Measurements from ENCODE around the gene JPH2. TPM values are rescaled to one million over a fixed set of nuclear protein-coding genes. Genes with fewer than 3 reads are reported as not detected.
A peak's percentile ranks its signal among the peaks of the same experiment; 100 is the strongest.

JPH2 gene
- total RNA-seq, 1 donor from 2014 or later, result 0.12 TPM

- Mint-ChIP-seq H3K4me3 (ENCODE audit: low read depth) (peak within 1 kb of the TSS; percentile 100), H3K27me3 (no peaks in the 10 kb centered on the region), H3K36me3 (ENCODE audit: insufficient read depth) (peaks cover 7% of the 10 kb centered on the region), H3K9me3 (ENCODE audit: low read depth) (no peaks in the 10 kb centered on the region), H3K4me1 (ENCODE audit: low read depth) (peaks cover 56% of the 10 kb centered on the region), H3K27ac (peak within 1 kb of the TSS; percentile 100)
- DNase-seq (ENCODE audit: low spot score, unreplicated experiment), result peak; percentile 96
- TF ChIP-seq CTCF (IDR thresholded peaks at IDR 0.05; ENCODE audit: unreplicated experiment), result no peak
These were observed 23.6 kb upstream of the JPH2 start, which contains the start of gene OSER1 for GRCh38 chr20:44210406-44211176. Gene OSER1 (minus strand): TSS chr20:44210771. CDS start chr20:44206957, 3,814 bp downstream.

GRCh38 chr20:44209686-44210405 lies 22.9 kb upstream of the JPH2 start:
- DNase-seq (ENCODE audit: low spot score, unreplicated experiment), result peak; percentile 43
- Mint-ChIP-seq H3K27me3 (no peaks in the 10 kb centered on the region), H3K4me3 (ENCODE audit: low read depth) (peak overlapping the region; percentile 100), H3K4me1 (ENCODE audit: low read depth) (peaks cover 58% of the 10 kb centered on the region), H3K27ac (peak overlapping the region; percentile 100), H3K9me3 (ENCODE audit: low read depth) (no peaks in the 10 kb centered on the region), H3K36me3 (ENCODE audit: insufficient read depth) (peaks cover 8% of the 10 kb centered on the region)
- no peak for TF ChIP-seq CTCF (IDR thresholded peaks at IDR 0.05; ENCODE audit: unreplicated experiment)

- Mint-ChIP-seq H3K36me3 (ENCODE audit: insufficient read depth) (peaks cover 9% of the 10 kb centered on the region), H3K27ac (peak overlapping the region; percentile 100), H3K4me1 (ENCODE audit: low read depth) (peaks cover 63% of the 10 kb centered on the region), H3K27me3 (no peaks in the 10 kb centered on the region), H3K9me3 (ENCODE audit: low read depth) (no peaks in the 10 kb centered on the region), H3K4me3 (ENCODE audit: low read depth) (peak overlapping the region; percentile 100)
- no peak for TF ChIP-seq CTCF (IDR thresholded peaks at IDR 0.05; ENCODE audit: unreplicated experiment)
- DNase-seq (ENCODE audit: low spot score, unreplicated experiment), result no peak
These were observed 21.8 kb upstream of the JPH2 start for GRCh38 chr20:44208770-44209169.

GRCh38 chr20:44208165-44208564 lies 21.2 kb upstream of the JPH2 start:
- no peak for TF ChIP-seq CTCF (IDR thresholded peaks at IDR 0.05; ENCODE audit: unreplicated experiment)
- peaks cover 9% of the 10 kb centered on the region for H3K36me3 Mint-ChIP-seq (ENCODE audit: insufficient read depth)

GRCh38 chr20:44207126-44207723 lies 20.2 kb upstream of the JPH2 start:
- Mint-ChIP-seq H3K4me1 (ENCODE audit: low read depth) (peaks cover 61% of the 10 kb centered on the region), H3K27ac (peak overlapping the region; percentile 67), H3K4me3 (ENCODE audit: low read depth) (peak overlapping the region; percentile 47), H3K27me3 (no peaks in the 10 kb centered on the region), H3K36me3 (ENCODE audit: insufficient read depth) (peaks cover 11% of the 10 kb centered on the region), H3K9me3 (ENCODE audit: low read depth) (no peaks in the 10 kb centered on the region)
- DNase-seq (ENCODE audit: low spot score, unreplicated experiment), result no peak
- TF ChIP-seq CTCF (IDR thresholded peaks at IDR 0.05; ENCODE audit: unreplicated experiment), result no peak

More at GRCh38 chr20:44208165-44208564, 21.2 kb upstream of the JPH2 start:
- no peaks in the 10 kb centered on the region for H3K9me3 Mint-ChIP-seq (ENCODE audit: low read depth)
- H3K27ac Mint-ChIP-seq, result peak overlapping the region; percentile 100
- no peaks in the 10 kb centered on the region for H3K27me3 Mint-ChIP-seq
- peaks cover 63% of the 10 kb centered on the region for H3K4me1 Mint-ChIP-seq (ENCODE audit: low read depth)
- peak overlapping the region; percentile 100 for H3K4me3 Mint-ChIP-seq (ENCODE audit: low read depth)
- no peak for DNase-seq (ENCODE audit: low spot score, unreplicated experiment)

All from progenitor cell of endocrine pancreas (in vitro differentiated cells).